ENCODE data around the gene SLC24A4.
A peak's percentile ranks its signal among the peaks of the same experiment; 100 is the strongest.

The SLC24A4 gene

DNA sequence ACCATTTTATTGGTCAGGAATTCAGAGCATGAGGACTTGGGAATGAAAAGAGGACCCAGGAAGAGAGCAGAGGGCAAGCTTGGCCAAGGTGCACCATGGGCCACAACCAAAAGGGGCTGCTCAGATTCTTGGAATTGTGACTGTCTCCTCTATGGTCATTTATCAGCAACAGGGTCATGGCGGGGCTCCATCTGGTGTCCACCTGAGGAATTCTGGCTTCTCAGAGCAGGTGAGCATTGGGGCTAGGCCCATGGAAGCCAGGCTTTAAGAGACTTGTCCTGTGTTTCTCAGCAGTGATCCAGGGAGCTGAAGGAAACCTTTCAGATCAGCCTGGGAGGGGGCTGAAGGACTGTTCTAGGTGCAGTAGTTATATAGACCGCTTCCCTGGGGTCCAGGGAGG, 188.0 kb downstream of the SLC24A4 start:
- DNase-seq = no peak

DNA sequence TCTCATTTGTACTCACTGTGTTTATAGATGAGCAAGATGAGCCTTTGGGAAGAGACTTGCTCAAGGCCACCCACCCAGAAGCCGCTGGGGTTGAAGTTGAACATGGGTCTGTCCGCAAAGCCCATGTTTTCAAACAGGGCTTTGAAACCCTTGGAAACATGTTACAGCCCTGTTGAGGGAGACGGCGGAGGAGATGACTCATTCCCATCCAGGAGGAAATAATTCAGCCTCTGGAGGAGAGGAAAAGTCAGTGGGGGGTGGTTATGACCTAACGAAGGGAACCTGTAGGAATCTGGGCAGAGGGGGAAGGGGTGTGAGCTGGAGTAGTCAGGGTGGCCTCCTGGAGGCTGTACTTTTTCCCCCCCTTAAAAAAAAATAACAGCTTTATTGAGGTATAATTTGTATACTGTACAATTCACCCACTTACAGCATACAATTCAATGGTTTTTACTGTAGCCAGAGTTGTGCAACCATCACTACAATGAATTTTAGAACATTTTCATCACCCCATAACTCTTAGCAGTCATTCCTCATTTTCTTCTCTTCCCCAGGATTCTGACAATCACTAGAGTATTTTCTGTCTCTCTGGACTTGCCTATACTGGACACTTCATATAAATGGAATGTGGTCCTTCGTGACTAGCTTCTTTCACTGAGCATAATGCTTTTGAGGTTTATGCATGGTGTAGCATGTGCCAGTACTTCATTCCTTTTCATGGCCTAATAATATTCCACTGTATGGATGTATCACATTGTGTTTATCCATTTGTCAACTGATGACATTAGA, 188.7 kb downstream of the SLC24A4 start:
- no peak for DNase-seq

- no peak for DNase-seq
Observed at GRCh38 chr14:92512807-92513203, 189.8 kb downstream of the SLC24A4 start.

DNA sequence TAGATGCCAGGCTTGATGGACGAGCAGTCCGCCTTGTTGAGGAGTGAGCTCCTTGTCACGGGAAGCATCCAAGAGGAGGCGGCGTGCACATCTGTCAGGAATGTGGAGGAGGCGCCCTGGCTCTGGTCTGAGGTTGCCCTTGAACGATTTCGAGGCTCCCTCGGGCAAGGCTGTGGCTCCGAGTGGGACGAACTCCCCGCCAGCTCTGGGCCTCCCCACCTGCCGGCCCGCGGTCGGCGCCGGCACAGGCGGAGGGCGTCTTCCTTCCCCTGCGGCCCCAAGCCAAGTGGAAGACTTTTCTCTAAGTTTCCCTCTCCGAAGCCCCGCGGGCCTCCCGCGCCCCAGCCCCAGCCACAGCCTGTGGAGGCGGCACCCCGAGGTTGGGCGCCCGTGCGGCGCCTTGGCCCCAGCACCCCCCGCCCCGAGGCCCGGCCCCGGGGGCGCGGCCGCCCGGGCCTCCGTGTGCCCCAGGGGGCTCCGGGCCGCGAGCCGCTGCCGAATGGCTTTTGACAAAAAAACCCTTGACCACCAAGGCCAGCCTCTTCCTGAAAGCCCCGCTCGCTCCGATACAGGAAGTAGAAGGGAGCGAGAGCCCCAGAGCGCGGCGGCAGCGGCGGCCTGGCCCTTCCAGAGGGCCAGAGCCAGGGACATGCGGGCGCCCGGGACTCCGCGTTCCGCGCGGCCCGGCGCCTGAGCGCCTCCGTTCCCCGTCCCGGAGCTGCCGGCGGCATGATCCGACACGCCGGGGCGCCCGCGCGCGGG, 190.4 kb downstream of the SLC24A4 start, which contains the start of gene RIN3:
TSS of gene RIN3 (plus strand) at position 578 of the 762 bp plus-strand sequence. CDS start at position 730, 152 bp downstream.
- DNase-seq = peak; percentile 46

DNA sequence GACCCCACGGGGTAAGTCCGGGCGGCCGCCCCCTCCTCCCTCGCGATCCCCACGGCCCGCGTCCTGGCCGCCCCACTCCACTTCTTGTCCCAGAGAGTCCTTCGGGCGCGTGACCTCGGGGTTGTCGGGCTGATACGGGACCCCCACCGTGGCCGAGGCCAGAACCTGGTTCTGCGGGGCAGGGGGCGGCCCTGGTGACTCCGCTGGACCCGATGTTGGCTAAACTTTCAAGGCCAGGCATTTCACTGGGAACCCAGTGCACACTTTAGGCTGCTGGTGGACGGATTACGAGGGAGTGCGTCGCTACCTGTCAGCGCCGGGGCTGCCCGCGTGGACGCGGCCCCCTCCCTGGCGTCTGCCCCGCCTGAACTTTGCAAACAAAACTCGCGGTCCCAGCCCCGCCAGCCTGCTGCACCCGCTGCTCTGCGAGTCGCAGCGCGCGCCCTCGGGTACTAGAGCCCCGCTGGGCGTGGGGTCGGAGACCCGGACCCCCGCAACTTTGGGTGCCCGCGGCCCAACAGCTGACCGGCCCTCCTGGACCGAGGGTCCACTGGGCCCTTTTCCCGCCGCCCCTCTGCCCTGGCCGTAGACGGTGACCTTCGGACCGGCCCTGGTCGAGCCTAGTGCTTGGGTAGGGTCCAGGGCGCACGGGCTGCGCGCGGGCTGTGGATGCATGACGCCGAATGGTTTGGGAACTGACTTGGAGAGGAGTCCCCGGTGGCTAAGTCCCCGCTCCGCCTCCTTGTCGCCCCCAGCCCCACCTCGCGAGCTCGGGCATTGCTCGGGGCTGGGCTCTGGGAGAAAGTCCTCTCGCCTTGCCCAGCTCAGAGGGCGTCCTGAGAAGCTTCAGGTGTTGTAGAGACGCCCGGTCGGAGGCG, 191.2 kb downstream of the SLC24A4 start:
- peak; percentile 38 for DNase-seq

DNA sequence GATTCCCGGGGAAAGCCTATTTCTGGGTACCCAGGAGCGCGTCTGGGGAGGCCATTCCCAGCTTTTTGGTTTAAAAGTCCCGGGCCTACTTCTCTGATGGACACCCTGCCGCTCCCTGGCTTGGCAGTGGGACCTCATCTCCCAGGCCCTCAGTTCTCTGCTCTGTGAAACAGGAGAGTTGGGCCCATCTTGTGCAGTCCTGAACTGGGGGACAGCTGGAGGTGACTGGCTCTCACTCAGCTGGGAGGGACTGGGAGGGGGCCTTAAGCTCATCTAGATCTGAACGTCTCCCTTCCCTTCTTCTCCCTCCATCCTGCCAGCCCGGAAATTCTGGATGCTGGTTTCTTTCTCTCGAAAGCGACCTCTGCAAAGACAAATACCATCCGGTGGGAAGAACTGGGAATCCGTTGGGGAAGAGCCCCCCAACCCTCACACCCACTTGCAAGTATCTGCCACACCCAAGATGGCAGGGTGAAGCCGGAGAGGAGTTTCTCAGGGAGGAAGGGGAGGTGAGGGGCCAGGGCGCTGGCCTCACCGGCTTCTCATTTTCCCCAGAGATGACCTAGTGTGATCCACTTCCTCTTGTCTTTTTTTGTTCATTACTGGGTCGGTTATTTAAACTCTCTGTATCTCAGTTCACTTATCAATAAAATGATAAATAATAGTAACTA, 192.0 kb downstream of the SLC24A4 start:
- no peak for DNase-seq

DNA sequence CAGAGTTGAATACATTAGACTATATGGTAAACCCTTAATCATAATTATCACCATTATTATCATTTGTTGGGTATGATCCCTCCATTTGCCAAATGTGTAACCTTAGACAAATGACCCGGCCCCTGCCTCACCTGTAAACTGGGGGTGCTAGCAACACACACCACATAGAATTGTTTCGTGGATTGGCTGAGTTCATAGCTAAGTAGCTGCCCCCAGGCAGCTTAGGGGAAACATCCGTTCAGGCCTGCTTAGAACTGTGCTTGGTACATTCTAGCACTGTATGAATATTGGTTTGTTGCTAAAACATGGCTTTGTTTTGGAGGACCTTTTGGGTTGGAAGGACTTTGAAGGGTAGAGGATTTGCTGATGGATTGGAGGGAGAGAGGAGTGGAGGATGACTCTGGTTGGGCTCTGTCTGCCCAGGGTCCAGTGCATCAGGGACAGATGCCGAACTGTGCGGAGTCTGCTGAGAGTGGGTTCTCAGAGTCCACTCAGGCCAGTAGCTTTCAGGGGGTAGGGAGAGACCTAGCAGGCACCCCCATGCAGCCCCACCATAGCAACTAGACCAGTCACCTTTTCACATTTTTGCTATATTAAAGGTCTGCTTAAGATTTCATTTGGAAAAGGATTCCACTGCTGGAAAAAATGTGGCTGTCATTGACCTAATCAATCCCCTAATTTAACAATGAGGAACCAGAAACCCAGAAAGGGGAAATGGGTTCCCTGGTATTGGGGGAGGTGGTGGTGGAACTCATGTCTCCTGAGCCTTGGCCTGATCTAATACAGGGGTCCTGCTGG, 192.8 kb downstream of the SLC24A4 start:
- DNase-seq = no peak

DNA sequence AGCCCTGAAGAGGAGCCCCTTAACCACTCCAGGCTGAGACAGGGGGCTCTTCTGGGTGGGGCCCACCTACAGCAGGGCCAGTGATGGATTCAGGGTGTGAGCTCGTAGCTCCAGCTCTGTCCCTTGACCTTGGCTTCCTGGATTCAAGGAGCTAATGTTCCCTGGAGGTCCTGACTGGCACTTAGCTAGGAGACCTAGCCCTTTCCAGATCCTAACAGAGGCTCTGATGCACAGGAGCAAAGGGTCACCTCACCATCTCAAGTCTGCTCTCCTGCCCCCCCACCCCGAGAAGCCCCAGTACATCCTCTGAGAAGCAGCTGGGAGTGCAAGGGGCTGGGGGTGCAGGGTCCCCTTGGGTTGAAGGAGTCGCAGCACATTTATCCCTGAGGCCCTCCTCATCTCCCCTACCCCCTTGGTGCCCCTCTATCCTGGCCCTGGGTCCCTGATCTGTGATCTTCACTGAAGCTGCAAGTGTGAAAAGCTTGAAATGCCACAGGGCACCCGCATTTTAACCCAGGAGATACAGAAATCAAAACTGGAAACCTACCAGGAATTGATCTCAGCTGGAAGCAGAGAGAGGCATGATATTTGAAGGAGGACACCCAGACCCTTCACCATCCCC, 193.5 kb downstream of the SLC24A4 start:
- no peak for DNase-seq

GRCh38 chr14:92516966-92517506, 194.1 kb downstream of the SLC24A4 start:
- no peak for DNase-seq

GRCh38 chr14:92517761-92518160, 194.8 kb downstream of the SLC24A4 start:
- no peak for DNase-seq

GRCh38 chr14:92519246-92520101, 196.5 kb downstream of the SLC24A4 start:
- DNase-seq = no peak

DNA sequence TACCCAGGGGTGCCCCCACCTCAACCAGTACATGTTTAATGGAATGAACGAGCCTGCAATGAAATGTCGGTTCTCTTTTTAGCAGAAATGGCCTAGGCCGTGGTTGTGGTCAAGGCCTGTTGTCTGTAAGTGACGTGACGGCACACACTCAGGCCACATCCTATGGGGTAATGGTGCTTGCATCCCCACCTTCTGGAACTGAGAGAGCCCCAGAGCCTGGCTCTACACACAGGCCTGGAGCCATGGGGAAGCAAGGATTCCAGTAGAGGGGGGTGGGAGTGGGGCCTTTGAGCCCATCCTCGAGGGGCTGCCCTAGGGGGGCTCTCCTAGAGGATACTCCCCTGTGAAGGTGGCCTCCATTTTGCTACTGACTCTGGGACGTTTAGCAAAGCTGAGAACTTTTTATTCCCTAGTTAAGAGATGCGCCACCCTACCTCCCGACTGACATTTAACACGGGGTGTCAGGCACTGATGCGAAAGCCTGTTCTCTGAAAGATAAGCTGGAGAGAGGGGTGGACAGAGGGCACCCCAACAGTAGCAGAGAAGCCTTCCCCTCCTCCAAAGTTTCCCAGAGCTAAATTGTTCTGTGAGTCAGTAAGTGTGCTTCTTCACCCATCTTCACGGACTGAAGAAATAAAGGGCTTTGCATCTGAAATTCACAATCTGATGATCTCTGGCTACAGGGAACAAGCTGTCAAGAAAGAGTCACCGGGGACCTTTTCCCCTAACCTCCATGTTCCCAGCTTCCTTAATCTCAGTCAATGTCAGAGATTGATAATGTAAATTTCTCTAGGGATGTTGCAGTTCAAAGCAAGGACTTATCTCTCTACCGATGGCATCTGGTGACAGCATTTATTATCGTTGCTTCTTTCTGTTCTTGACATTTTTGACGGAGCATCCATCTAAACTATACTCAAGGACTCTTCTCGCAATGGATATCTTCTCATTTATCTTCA, 197.4 kb downstream of the SLC24A4 start:
- no peak for DNase-seq

GRCh38 chr14:92521058-92521415, 198.1 kb downstream of the SLC24A4 start:
- no peak for DNase-seq

DNA sequence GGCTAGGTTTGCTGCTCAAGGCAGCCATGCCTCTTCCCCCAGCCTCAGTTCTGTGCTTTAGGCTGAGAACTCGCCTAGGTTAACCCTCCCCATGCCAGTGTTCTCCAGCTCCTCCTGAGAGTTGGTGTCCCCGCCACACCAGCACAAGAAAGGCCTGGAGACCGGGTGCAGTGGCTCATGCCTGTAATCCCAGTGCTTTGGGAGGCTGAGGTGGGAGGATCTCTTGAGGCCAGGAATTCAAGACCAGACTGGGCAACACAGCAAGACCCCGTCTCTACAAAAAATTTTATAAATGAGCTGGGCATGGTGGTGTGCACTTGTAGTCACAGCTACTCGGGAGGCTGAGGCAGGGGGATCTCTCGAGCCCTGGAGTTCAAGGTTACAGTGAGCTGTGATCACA, 200.8 kb downstream of the SLC24A4 start:
- no peak for DNase-seq

- DNase-seq = no peak
Observed at GRCh38 chr14:92524602-92525185, 201.7 kb downstream of the SLC24A4 start.

GRCh38 chr14:92525322-92526095, 202.5 kb downstream of the SLC24A4 start:
- DNase-seq = no peak

DNA sequence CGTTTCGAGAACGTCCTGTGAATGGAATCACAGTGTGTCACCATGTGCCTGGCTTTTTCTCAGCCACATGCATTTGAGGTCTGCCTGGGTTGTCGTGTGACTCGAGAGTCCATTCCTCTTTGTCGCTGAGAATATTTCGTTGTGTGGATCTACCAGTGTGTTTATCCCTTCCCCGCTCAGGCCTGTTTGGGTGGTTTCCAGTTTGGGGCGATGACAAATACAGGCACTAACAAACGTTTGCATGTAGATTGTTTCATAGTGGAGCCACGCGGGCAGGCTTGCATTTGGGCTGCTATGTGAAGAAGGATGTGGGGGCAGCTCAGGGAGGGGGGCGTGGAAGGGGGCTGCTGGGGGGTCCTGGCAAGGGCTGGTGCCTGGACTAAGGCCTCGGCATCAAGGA, 204.8 kb downstream of the SLC24A4 start:
- DNase-seq = no peak

Measured in CD4-positive, alpha-beta T cell treated with Interleukin-12 subunit alpha and Interleukin-12 subunit beta, for 1 hour (primary cell).